ENCODE results near the gene CALCB.

CALCB gene

DNA sequence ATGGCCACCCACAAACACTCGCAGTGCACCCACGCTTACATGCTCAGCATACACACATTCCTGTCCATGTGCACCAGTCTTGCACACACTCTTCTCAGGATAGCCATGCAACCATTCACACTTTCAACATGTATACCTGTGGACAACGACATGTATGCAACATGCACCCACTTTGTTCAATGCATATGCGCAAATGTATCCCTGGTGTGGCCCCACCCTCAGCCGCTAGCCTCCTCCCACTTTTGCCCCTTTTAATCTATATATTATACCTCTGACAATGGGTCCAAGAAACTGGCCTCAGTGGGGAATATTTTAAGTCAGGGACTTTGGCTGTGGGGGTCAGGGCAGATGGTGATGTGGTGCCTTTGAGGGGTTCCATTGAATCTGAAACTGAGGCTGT lies 42.3 kb downstream of the CALCB start:
- no peak overlapping the region for H3K27ac ChIP-seq (ENCODE audit: extremely low read depth, low read depth, low read length)
- H3K9me3 ChIP-seq (ENCODE audit: control insufficient read depth, insufficient read depth, low read depth, low read length): no peaks in the 10 kb centered on the region
- no peak for TF ChIP-seq ZNF366 (tag by site-specific recombination; conservative IDR thresholded peaks at IDR 0.05)
- TF ChIP-seq, protein P1, sequence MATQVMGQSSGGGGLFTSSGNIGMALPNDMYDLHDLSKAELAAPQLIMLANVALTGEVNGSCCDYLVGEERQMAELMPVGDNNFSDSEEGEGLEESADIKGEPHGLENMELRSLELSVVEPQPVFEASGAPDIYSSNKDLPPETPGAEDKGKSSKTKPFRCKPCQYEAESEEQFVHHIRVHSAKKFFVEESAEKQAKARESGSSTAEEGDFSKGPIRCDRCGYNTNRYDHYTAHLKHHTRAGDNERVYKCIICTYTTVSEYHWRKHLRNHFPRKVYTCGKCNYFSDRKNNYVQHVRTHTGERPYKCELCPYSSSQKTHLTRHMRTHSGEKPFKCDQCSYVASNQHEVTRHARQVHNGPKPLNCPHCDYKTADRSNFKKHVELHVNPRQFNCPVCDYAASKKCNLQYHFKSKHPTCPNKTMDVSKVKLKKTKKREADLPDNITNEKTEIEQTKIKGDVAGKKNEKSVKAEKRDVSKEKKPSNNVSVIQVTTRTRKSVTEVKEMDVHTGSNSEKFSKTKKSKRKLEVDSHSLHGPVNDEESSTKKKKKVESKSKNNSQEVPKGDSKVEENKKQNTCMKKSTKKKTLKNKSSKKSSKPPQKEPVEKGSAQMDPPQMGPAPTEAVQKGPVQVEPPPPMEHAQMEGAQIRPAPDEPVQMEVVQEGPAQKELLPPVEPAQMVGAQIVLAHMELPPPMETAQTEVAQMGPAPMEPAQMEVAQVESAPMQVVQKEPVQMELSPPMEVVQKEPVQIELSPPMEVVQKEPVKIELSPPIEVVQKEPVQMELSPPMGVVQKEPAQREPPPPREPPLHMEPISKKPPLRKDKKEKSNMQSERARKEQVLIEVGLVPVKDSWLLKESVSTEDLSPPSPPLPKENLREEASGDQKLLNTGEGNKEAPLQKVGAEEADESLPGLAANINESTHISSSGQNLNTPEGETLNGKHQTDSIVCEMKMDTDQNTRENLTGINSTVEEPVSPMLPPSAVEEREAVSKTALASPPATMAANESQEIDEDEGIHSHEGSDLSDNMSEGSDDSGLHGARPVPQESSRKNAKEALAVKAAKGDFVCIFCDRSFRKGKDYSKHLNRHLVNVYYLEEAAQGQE (tag by site-specific recombination; IDR thresholded peaks at IDR 0.05): no peak
- TF ChIP-seq ZNF558 (tag by site-specific recombination; IDR thresholded peaks at IDR 0.05): no peak
- TF ChIP-seq SCRT1 (tag by site-specific recombination; IDR thresholded peaks at IDR 0.05; ENCODE audit: borderline replicate concordance): no peak
- TF ChIP-seq ZNF548 (tag by site-specific recombination; IDR thresholded peaks at IDR 0.05): no peak
- no peak for TF ChIP-seq ZNF624 (tag by site-specific recombination; IDR thresholded peaks at IDR 0.05)
- TF ChIP-seq ZNF560 (tag by site-specific recombination; IDR thresholded peaks at IDR 0.05; ENCODE audit: borderline replicate concordance): no peak
- TF ChIP-seq PRDM1 (tag by site-specific recombination; IDR thresholded peaks at IDR 0.05): no peak
- no peak for TF ChIP-seq ZBTB7A (tag by site-specific recombination; IDR thresholded peaks at IDR 0.05; ENCODE audit: low read depth)
- TF ChIP-seq, protein P2, sequence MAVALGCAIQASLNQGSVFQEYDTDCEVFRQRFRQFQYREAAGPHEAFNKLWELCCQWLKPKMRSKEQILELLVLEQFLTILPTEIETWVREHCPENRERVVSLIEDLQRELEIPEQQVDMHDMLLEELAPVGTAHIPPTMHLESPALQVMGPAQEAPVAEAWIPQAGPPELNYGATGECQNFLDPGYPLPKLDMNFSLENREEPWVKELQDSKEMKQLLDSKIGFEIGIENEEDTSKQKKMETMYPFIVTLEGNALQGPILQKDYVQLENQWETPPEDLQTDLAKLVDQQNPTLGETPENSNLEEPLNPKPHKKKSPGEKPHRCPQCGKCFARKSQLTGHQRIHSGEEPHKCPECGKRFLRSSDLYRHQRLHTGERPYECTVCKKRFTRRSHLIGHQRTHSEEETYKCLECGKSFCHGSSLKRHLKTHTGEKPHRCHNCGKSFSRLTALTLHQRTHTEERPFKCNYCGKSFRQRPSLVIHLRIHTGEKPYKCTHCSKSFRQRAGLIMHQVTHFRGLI (tag by site-specific recombination; IDR thresholded peaks at IDR 0.05): no peak
- TF ChIP-seq KLF8 (tag by site-specific recombination; IDR thresholded peaks at IDR 0.05): no peak
- TF ChIP-seq ZNF184 (tag by site-specific recombination; IDR thresholded peaks at IDR 0.05): no peak
- TF ChIP-seq, protein P3, sequence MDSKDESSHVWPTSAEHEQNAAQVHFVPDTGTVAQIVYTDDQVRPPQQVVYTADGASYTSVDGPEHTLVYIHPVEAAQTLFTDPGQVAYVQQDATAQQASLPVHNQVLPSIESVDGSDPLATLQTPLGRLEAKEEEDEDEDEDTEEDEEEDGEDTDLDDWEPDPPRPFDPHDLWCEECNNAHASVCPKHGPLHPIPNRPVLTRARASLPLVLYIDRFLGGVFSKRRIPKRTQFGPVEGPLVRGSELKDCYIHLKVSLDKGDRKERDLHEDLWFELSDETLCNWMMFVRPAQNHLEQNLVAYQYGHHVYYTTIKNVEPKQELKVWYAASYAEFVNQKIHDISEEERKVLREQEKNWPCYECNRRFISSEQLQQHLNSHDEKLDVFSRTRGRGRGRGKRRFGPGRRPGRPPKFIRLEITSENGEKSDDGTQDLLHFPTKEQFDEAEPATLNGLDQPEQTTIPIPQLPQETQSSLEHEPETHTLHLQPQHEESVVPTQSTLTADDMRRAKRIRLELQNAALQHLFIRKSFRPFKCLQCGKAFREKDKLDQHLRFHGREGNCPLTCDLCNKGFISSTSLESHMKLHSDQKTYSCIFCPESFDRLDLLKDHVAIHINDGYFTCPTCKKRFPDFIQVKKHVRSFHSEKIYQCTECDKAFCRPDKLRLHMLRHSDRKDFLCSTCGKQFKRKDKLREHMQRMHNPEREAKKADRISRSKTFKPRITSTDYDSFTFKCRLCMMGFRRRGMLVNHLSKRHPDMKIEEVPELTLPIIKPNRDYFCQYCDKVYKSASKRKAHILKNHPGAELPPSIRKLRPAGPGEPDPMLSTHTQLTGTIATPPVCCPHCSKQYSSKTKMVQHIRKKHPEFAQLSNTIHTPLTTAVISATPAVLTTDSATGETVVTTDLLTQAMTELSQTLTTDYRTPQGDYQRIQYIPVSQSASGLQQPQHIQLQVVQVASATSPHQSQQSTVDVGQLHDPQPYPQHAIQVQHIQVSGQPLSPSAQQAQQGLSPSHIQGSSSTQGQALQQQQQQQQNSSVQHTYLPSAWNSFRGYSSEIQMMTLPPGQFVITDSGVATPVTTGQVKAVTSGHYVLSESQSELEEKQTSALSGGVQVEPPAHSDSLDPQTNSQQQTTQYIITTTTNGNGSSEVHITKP (tag by site-specific recombination; IDR thresholded peaks at IDR 0.05): no peak
- TF ChIP-seq ZNF76 (tag by site-specific recombination; IDR thresholded peaks at IDR 0.05; ENCODE audit: borderline replicate concordance, low read depth): no peak
- ChIA-PET CTCF (interaction anchor here (1.0 to 1.1 kb wide), 2 partner anchors 15 to 208 kb away, joined by 3 to 4 read pairs; no protein-coding TSS in a partner anchor), POLR2A (no interaction called here)
- no peak overlapping the region for H3K4me3 ChIP-seq (ENCODE audit: low read depth, low read length)
- H3K4me1 ChIP-seq (ENCODE audit: control insufficient read depth, insufficient read depth, low read length): no peaks in the 10 kb centered on the region
- no peaks in the 10 kb centered on the region for H3K36me3 ChIP-seq (ENCODE audit: control insufficient read depth in 2 of 2, insufficient read depth in 1 of 2, low read length in 2 of 2)

DNA sequence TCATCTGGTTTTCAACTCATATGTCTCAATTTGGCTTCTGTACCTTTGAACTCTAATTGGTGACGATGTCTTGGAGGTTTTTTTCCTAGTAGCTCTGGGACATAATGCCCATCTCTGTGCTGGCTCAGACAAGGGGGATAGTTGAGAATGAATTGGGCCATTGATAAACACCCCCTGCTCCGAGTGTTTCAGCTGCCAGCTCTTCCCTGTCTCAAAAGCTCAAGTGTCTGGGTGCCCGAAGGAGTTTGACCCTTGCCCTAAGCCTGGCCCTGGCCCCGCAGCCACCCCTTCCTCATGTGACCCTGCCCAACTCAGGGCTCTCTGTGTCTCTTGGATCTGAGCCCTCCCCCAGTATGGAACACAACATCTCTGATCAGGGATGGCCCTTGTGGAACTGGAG lies 44.4 kb downstream of the CALCB start:
- no peaks in the 10 kb centered on the region for H3K4me1 ChIP-seq (ENCODE audit: control insufficient read depth, insufficient read depth, low read length)
- no peak overlapping the region for H3K4me3 ChIP-seq (ENCODE audit: low read depth, low read length)
- CTCF ChIA-PET: interaction anchor here (0.6 kb wide), 1 partner anchor 328 kb away, joined by 3 read pairs; no protein-coding TSS in a partner anchor
- H3K27ac ChIP-seq (ENCODE audit: extremely low read depth, low read depth, low read length): no peak overlapping the region
- H3K9me3 ChIP-seq (ENCODE audit: control insufficient read depth, insufficient read depth, low read depth, low read length): no peaks in the 10 kb centered on the region
- POLR2A ChIA-PET: no interaction called here
- no peaks in the 10 kb centered on the region for H3K36me3 ChIP-seq (ENCODE audit: control insufficient read depth in 2 of 2, insufficient read depth in 1 of 2, low read length in 2 of 2)
- no peak for TF ChIP-seq ZNF660 (tag by site-specific recombination; IDR thresholded peaks at IDR 0.05)

Measured in HEK293 (cell line).